Measurements from ENCODE around the gene XPNPEP2.

- TF ChIP-seq CTCF (IDR thresholded peaks at IDR 0.05; ENCODE audit: low read depth, low read length) (no peak), POLR2A (IDR thresholded peaks at IDR 0.05; ENCODE audit: extremely low read depth, insufficient read length) (no peak), MYC (IDR thresholded peaks at IDR 0.05; ENCODE audit: low read depth, low read length) (no peak)
- TF ChIP-seq, protein P1, sequence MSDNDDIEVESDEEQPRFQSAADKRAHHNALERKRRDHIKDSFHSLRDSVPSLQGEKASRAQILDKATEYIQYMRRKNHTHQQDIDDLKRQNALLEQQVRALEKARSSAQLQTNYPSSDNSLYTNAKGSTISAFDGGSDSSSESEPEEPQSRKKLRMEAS (IDR thresholded peaks at IDR 0.05; ENCODE audit: low read depth, low read length): no peak
Measured at GRCh38 chrX:129695937-129696336, 42.8 kb upstream of the XPNPEP2 start.

All from NB4 (cell line).